ENCODE measurements around the gene SLC2A4RG. TPM values are rescaled to one million over a fixed set of nuclear protein-coding genes. Genes with fewer than 3 reads are reported as not detected.

Gene SLC2A4RG
- total and polyA plus RNA-seq, 2 of the 13 experiments (the other 11 are each of a cell fraction or from before 2014, with no cell fraction given) = 91.4 to 95.9 TPM

- TF ChIP-seq, protein P1, sequence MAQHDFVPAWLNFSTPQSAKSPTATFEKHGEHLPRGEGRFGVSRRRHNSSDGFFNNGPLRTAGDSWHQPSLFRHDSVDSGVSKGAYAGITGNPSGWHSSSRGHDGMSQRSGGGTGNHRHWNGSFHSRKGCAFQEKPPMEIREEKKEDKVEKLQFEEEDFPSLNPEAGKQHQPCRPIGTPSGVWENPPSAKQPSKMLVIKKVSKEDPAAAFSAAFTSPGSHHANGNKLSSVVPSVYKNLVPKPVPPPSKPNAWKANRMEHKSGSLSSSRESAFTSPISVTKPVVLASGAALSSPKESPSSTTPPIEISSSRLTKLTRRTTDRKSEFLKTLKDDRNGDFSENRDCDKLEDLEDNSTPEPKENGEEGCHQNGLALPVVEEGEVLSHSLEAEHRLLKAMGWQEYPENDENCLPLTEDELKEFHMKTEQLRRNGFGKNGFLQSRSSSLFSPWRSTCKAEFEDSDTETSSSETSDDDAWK (CRISPR knock-in tag; IDR thresholded peaks at IDR 0.05) = no peak
- TF ChIP-seq, protein P2, sequence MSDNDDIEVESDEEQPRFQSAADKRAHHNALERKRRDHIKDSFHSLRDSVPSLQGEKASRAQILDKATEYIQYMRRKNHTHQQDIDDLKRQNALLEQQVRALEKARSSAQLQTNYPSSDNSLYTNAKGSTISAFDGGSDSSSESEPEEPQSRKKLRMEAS (IDR thresholded peaks at IDR 0.05) = peak; percentile 80; the same call in 1 of the 2 replicates
- TF ChIP-seq AKAP8 (CRISPR knock-in tag; IDR thresholded peaks at IDR 0.05) (peak; percentile 88), ZNF256 (CRISPR knock-in tag; conservative IDR thresholded peaks at IDR 0.05) (no peak), ZFAT (CRISPR knock-in tag; conservative IDR thresholded peaks at IDR 0.05) (no peak), PAXIP1 (CRISPR knock-in tag; conservative IDR thresholded peaks at IDR 0.05) (no peak; the same call in none of the 2 replicates), GLI4 (CRISPR knock-in tag; IDR thresholded peaks at IDR 0.05; ENCODE audit: borderline replicate concordance) (0 out of 2 replicates have a peak, but pooled peaks have one; percentile 3), MLXIP (CRISPR knock-in tag; IDR thresholded peaks at IDR 0.05; ENCODE audit: borderline replicate concordance) (no peak), ZNF230 (CRISPR knock-in tag; IDR thresholded peaks at IDR 0.05) (peak; percentile 6; the same call in 1 of the 2 replicates), ZFX (CRISPR knock-in tag; IDR thresholded peaks at IDR 0.05; ENCODE audit: low read depth) (no peak), HHEX (CRISPR knock-in tag; IDR thresholded peaks at IDR 0.05) (no peak), PCBP1 (IDR thresholded peaks at IDR 0.05; ENCODE audit: borderline replicate concordance, low read depth, low read length) (peak; percentile 98), POGZ (CRISPR knock-in tag; IDR thresholded peaks at IDR 0.05) (no peak), KMT2B (CRISPR knock-in tag; IDR thresholded peaks at IDR 0.05) (no peak; the same call in 1 of the 2 replicates), PHF8 (CRISPR knock-in tag; IDR thresholded peaks at IDR 0.05) (no peak), ZNF749 (CRISPR knock-in tag; IDR thresholded peaks at IDR 0.05; ENCODE audit: borderline replicate concordance) (0 out of 2 replicates have a peak, but pooled peaks have one; percentile 24)
- TF ChIP-seq, protein P3, sequence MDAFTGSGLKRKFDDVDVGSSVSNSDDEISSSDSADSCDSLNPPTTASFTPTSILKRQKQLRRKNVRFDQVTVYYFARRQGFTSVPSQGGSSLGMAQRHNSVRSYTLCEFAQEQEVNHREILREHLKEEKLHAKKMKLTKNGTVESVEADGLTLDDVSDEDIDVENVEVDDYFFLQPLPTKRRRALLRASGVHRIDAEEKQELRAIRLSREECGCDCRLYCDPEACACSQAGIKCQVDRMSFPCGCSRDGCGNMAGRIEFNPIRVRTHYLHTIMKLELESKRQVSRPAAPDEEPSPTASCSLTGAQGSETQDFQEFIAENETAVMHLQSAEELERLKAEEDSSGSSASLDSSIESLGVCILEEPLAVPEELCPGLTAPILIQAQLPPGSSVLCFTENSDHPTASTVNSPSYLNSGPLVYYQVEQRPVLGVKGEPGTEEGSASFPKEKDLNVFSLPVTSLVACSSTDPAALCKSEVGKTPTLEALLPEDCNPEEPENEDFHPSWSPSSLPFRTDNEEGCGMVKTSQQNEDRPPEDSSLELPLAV (CRISPR knock-in tag; conservative IDR thresholded peaks at IDR 0.05; ENCODE audit: low read depth) = no peak
These were observed 32.6 kb upstream of the SLC2A4RG start (continued) for GRCh38 chr20:63706852-63707557.

All from HepG2 (cell line).